Trophoblast cell (in vitro differentiated cells and primary cell): ENCODE results near the gene GDPD4.

Experiments
- DNase-seq, 2 donors: peaks; one replicate each; pipeline ENCODE4 v3.0.0-alpha.2; 2016
- H2AFZ ChIP-seq: 2 replicates; pipeline ENCODE4 v1.6.1; 2013; ENCODE audit warnings: low read length, moderate library complexity, mild to moderate bottlenecking; ENCODE audit not compliant: insufficient read depth, poor library complexity
- H2AK5ac ChIP-seq: 2 replicates; pipeline ENCODE4 v1.6.1; 2013; ENCODE audit warnings: mild to moderate bottlenecking, low read length
- H2BK120ac ChIP-seq: 2 replicates; pipeline ENCODE4 v1.6.1; 2013; ENCODE audit warnings: low read length, mild to moderate bottlenecking, moderate library complexity; ENCODE audit not compliant: insufficient read depth, poor library complexity
- H2BK12ac ChIP-seq: 2 replicates; pipeline ENCODE4 v1.6.1; 2013; ENCODE audit warnings: mild to moderate bottlenecking, low read length, moderate library complexity
- H2BK5ac ChIP-seq: 2 replicates; pipeline ENCODE4 v1.6.1; 2013; ENCODE audit warnings: low read length, low read depth, moderate library complexity, mild to moderate bottlenecking; ENCODE audit not compliant: poor library complexity
- H3K14ac ChIP-seq: 2 replicates; pipeline ENCODE4 v1.6.1; 2013; ENCODE audit warnings: mild to moderate bottlenecking, low read length
- H3K18ac ChIP-seq: 2 replicates; pipeline ENCODE4 v1.6.1; 2013; ENCODE audit warnings: mild to moderate bottlenecking, low read length
- H3K23ac ChIP-seq: 2 replicates; pipeline ENCODE4 v1.6.1; 2013; ENCODE audit warnings: low read length
- H3K27ac ChIP-seq: 2 replicates; pipeline ENCODE4 v1.5.1; 2013; ENCODE audit warnings: low read depth, mild to moderate bottlenecking, inconsistent platforms, low read length, moderate library complexity
- H3K27me3 ChIP-seq: 2 replicates; pipeline ENCODE4 v1.6.1; 2013; ENCODE audit warnings: inconsistent platforms, mild to moderate bottlenecking, low read length, moderate library complexity; ENCODE audit not compliant: insufficient read depth
- H3K36me3 ChIP-seq, 2 experiments: 1 replicate in 1 of 2; 2 replicates in 1 of 2; pipeline ENCODE4 v1.6.1; 2013; ENCODE audit warnings: low read length in 2 of 2, mild to moderate bottlenecking in 2 of 2, moderate library complexity in 1 of 2; ENCODE audit not compliant: insufficient read depth in 2 of 2, control insufficient read depth in 1 of 2
- H3K4ac ChIP-seq: 2 replicates; pipeline ENCODE4 v1.6.1; 2013; ENCODE audit warnings: low read depth, mild to moderate bottlenecking, low read length, moderate library complexity
- H3K4me1 ChIP-seq, 2 experiments: 1 replicate in 1 of 2; 2 replicates in 1 of 2; pipeline ENCODE4 v1.6.1; 2013; ENCODE audit warnings: low read length in 2 of 2, mild to moderate bottlenecking in 2 of 2, moderate library complexity in 1 of 2; ENCODE audit not compliant: insufficient read depth in 2 of 2, control insufficient read depth in 1 of 2
- H3K4me2 ChIP-seq: 2 replicates; pipeline ENCODE4 v1.6.1; 2013; ENCODE audit warnings: inconsistent platforms, mild to moderate bottlenecking, low read length, moderate library complexity
- H3K4me3 ChIP-seq: 2 replicates; pipeline ENCODE4 v1.5.1; 2013; ENCODE audit warnings: mild to moderate bottlenecking, low read depth, low read length, inconsistent platforms
- H3K79me1 ChIP-seq: one replicate; pipeline ENCODE4 v1.6.1; 2013; ENCODE audit warnings: low read length
- H3K79me2 ChIP-seq: 2 replicates; pipeline ENCODE4 v1.6.1; 2013; ENCODE audit warnings: low read length, mild to moderate bottlenecking; ENCODE audit not compliant: control insufficient read depth, insufficient read depth, poor library complexity
- H3K9ac ChIP-seq: 2 replicates; pipeline ENCODE4 v1.6.1; 2013; ENCODE audit warnings: mild to moderate bottlenecking, low read length
- H3K9me3 ChIP-seq: 2 replicates; pipeline ENCODE4 v1.6.1; 2013; ENCODE audit warnings: low read depth, mild to moderate bottlenecking, control low read depth, inconsistent platforms, low read length; ENCODE audit not compliant: insufficient read depth
- H4K12ac ChIP-seq: 2 replicates; pipeline ENCODE4 v1.6.1; 2013; ENCODE audit warnings: low read depth, mild to moderate bottlenecking, low read length, moderate library complexity
- H4K8ac ChIP-seq: 2 replicates; pipeline ENCODE4 v1.6.1; 2013; ENCODE audit warnings: low read depth, mild to moderate bottlenecking, low read length, moderate library complexity
- H4K91ac ChIP-seq: one replicate; pipeline ENCODE4 v1.6.1; 2013; ENCODE audit warnings: low read depth, mild to moderate bottlenecking, low read length, moderate library complexity
- WGBS: extraction: QIAGEN DNeasy Blood & Tissue Kit; methylation state at CpG from one replicate; pipeline ENCODE4 v1.1.7; 2013; ENCODE audit warnings: missing lambda C conversion rate; ENCODE audit not compliant: insufficient read length, insufficient coverage; ENCODE audit errors: extremely low coverage; 5-methylcytosine and 5-hydroxymethylcytosine counted together

Gene GDPD4

GRCh38 chr11:77191429-77191822, 110.1 kb downstream of the GDPD4 start:
- Histone ChIP-seq H3K9ac (no peak overlapping the region), H3K23ac (no peak overlapping the region), H3K18ac (no peak overlapping the region), H3K4me3 (peak overlapping the region; percentile 10), H3K79me1 (no peaks in the 10 kb centered on the region), H2AFZ (no peak overlapping the region), H3K79me2 (no peaks in the 10 kb centered on the region), H3K4me2 (no peak overlapping the region), H3K9me3 (peaks cover 2% of the 10 kb centered on the region), H3K14ac (no peak overlapping the region), H4K12ac (no peak overlapping the region), H4K91ac (no peak overlapping the region), H2BK5ac (no peak overlapping the region), H4K8ac (no peak overlapping the region), H2AK5ac (no peak overlapping the region), H3K4me1 (no peaks in the 10 kb centered on the region), H3K36me3 (no peaks in the 10 kb centered on the region), H2BK120ac (no peak overlapping the region), H3K27me3 (no peaks in the 10 kb centered on the region), H3K4ac (no peak overlapping the region), H2BK12ac (no peak overlapping the region), H3K27ac (no peak overlapping the region)
- WGBS = no CpG with 5 or more reads among the region's 11 CpGs
- no peak for DNase-seq

GRCh38 chr11:77190331-77191075, 111.0 kb downstream of the GDPD4 start:
- no peak overlapping the region for H3K23ac ChIP-seq
- H2AK5ac ChIP-seq = no peak overlapping the region
- H3K14ac ChIP-seq = no peak overlapping the region

GRCh38 chr11:77189588-77190210, 111.8 kb downstream of the GDPD4 start:
- Histone ChIP-seq H4K91ac (no peak overlapping the region), H3K79me2 (no peaks in the 10 kb centered on the region), H3K4me1 (no peaks in the 10 kb centered on the region), H2AFZ (no peak overlapping the region), H2BK12ac (no peak overlapping the region), H3K27ac (no peak overlapping the region), H2AK5ac (no peak overlapping the region), H3K27me3 (no peaks in the 10 kb centered on the region), H3K14ac (no peak overlapping the region), H3K4me3 (no peak overlapping the region), H3K9ac (no peak overlapping the region), H4K12ac (no peak overlapping the region), H3K18ac (no peak overlapping the region), H3K9me3 (peaks cover 2% of the 10 kb centered on the region), H4K8ac (no peak overlapping the region), H2BK5ac (no peak overlapping the region), H2BK120ac (no peak overlapping the region), H3K4ac (no peak overlapping the region), H3K79me1 (no peaks in the 10 kb centered on the region), H3K23ac (no peak overlapping the region), H3K4me2 (no peak overlapping the region), H3K36me3 (no peaks in the 10 kb centered on the region)
- DNase-seq = no peak
- WGBS = no CpG with 5 or more reads among the region's 28 CpGs

More at GRCh38 chr11:77190331-77191075, 111.0 kb downstream of the GDPD4 start:
- no CpG with 5 or more reads among the region's 21 CpGs for WGBS
- Histone ChIP-seq H3K27me3 (no peaks in the 10 kb centered on the region), H4K8ac (no peak overlapping the region), H3K36me3 (no peaks in the 10 kb centered on the region), H3K9me3 (peaks cover 2% of the 10 kb centered on the region), H3K18ac (no peak overlapping the region), H3K4me3 (no peak overlapping the region), H3K4me1 (no peaks in the 10 kb centered on the region), H2BK120ac (no peak overlapping the region), H4K91ac (no peak overlapping the region), H2BK5ac (no peak overlapping the region), H3K79me2 (no peaks in the 10 kb centered on the region), H3K4ac (no peak overlapping the region), H3K27ac (no peak overlapping the region), H4K12ac (no peak overlapping the region), H2AFZ (no peak overlapping the region), H2BK12ac (no peak overlapping the region), H3K9ac (no peak overlapping the region), H3K4me2 (no peak overlapping the region), H3K79me1 (no peaks in the 10 kb centered on the region)
- no peak for DNase-seq

DNA sequence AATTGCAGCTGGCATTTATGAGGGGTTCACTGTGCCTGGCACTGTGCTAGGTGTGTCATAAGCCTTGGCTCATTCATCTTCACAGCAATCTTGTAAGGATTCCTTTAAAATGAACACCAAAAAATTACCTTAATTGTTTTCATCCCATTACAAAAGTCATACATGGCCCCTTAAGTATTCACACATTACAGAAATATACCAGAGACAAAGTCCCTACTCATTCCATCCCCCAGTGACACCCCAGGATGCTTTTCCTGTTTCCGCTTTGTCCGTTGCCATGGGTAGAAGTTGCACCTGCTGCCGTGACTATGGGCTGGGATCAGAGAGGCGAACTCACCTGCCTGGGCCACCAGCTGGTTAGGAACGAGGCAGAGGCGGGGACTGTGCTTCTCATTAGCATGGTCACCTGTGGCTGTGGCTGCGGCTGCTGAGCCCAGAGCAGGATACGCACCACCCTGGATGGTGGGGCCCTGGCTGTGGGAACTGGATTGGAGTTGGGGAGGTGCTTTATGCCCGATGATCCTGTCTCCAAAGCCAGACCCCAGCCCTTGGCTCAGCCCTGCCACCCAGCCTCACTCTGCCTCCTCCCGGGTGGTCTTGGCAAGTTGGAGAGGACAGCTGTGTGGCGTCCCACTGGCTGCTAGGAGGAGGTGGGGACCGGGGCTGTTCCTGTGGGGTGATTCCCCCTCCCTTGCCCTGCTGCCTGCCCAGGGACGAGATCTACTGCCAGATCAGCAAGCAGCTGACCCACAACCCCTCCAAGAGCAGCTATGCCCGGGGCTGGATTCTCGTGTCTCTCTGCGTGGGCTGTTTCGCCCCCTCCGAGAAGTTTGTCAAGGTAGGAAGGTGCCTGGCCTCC, 112.6 kb downstream of the GDPD4 start:
- Histone ChIP-seq H3K36me3 (no peaks in the 10 kb centered on the region), H3K9me3 (peaks cover 2% of the 10 kb centered on the region), H2BK120ac (no peak overlapping the region), H2BK12ac (no peak overlapping the region), H2AK5ac (no peak overlapping the region), H3K23ac (peak overlapping the region; percentile 7), H3K27ac (no peak overlapping the region), H3K9ac (no peak overlapping the region), H3K4me2 (no peak overlapping the region), H3K27me3 (no peaks in the 10 kb centered on the region), H3K14ac (no peak overlapping the region), H3K18ac (no peak overlapping the region), H3K4me1 (no peaks in the 10 kb centered on the region), H2AFZ (no peak overlapping the region), H4K91ac (no peak overlapping the region), H3K4ac (no peak overlapping the region), H2BK5ac (no peak overlapping the region), H3K4me3 (no peak overlapping the region), H3K79me2 (no peaks in the 10 kb centered on the region), H4K12ac (no peak overlapping the region), H3K79me1 (no peaks in the 10 kb centered on the region), H4K8ac (no peak overlapping the region)
- no CpG with 5 or more reads among the region's 18 CpGs for WGBS
- DNase-seq = peak in 1 of 2 donors; percentile 11
